C4-2B (cell line): ENCODE measurements around the gene SLC14A1.

Experiments used
- H3K27ac ChIP-seq: fragments of 450-650 bp; 2 replicates; pipeline ENCODE4 v1.5.1; 2017
- CTCF ChIP-seq: fragments of 450-650 bp; conservative IDR thresholded peaks from 2 replicates; pipeline ENCODE4 v1.5.1; 2017; ENCODE audit warnings: mild to moderate bottlenecking
- ZFX ChIP-seq: fragments of 450-650 bp; IDR thresholded peaks from 2 replicates; pipeline ENCODE4 v1.6.1; 2017

The SLC14A1 gene

GRCh38 chr18:45724601-45725000 lies 620 bp downstream of the SLC14A1 start:
- H3K27ac ChIP-seq, result no peak overlapping the region
- TF ChIP-seq ZFX (no peak), CTCF (no peak)

GRCh38 chr18:45725336-45725735 lies 1.4 kb downstream of the SLC14A1 start:
- TF ChIP-seq CTCF (no peak), ZFX (no peak)

GRCh38 chr18:45726603-45727002 lies 2.6 kb downstream of the SLC14A1 start:
- no peak overlapping the region for H3K27ac ChIP-seq
- no peak for TF ChIP-seq ZFX
- TF ChIP-seq CTCF, result no peak

More at GRCh38 chr18:45725336-45725735, 1.4 kb downstream of the SLC14A1 start:
- H3K27ac ChIP-seq, result no peak overlapping the region

- TF ChIP-seq CTCF (no peak), ZFX (no peak)
- H3K27ac ChIP-seq, result no peak overlapping the region
Measured at GRCh38 chr18:45727068-45727467, 3.1 kb downstream of the SLC14A1 start.

GRCh38 chr18:45728336-45729010 lies 4.5 kb downstream of the SLC14A1 start:
- H3K27ac ChIP-seq, result no peak overlapping the region
- TF ChIP-seq CTCF, result no peak
- no peak for TF ChIP-seq ZFX

GRCh38 chr18:45730832-45731575 lies 7.0 kb downstream of the SLC14A1 start:
- H3K27ac ChIP-seq, result no peak overlapping the region
- no peak for TF ChIP-seq CTCF
- no peak for TF ChIP-seq ZFX

GRCh38 chr18:45731716-45732115 lies 7.7 kb downstream of the SLC14A1 start:
- TF ChIP-seq ZFX, result no peak
- no peak for TF ChIP-seq CTCF
- H3K27ac ChIP-seq, result no peak overlapping the region
